GM19351 (cell line): Measurements from ENCODE around the gene PKIB.
"Not testable (repeated sequence)": the region's sequence is repeated elsewhere in the genome, so short reads cannot be mapped to it uniquely, and the experiment has no call there.

ENCODE experiments used
- ATAC-seq: cut with Tn5 transposase; IDR thresholded peaks from one replicate; pipeline ENCODE4 v1.9.1; 2021; ENCODE audit warnings: mild to moderate bottlenecking, moderate library complexity; ENCODE audit not compliant: unreplicated experiment

PKIB gene

DNA sequence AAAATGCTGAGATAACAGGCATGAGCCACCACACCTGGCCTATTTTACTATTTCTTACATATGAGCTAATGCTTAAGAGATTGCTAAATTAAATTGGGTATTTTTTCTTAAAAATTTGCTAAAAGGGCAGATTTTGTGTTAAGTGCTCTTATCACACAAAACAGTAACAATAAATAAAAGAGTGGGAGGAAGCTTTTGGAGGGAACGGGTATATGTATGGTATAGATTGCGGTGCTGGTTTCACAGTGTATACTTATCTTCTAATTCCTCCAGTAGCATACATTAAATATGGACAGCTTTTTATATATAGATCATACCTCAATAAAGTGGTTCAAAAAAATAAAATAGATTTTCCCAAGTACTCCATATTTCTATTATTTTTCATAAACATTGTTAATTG is 129.9 kb downstream of the PKIB start:
- no peak for ATAC-seq

- ATAC-seq, result no peak
Observed at GRCh38 chr6:122740936-122741335, 130.7 kb downstream of the PKIB start.

GRCh38 chr6:122744247-122744646 is 134.0 kb downstream of the PKIB start:
- not testable (repeated sequence) for ATAC-seq

- ATAC-seq, result not testable (repeated sequence)
Observed at GRCh38 chr6:122744856-122745255, 134.7 kb downstream of the PKIB start.

- no peak for ATAC-seq
Observed at GRCh38 chr6:122746688-122747087, 136.5 kb downstream of the PKIB start.

DNA sequence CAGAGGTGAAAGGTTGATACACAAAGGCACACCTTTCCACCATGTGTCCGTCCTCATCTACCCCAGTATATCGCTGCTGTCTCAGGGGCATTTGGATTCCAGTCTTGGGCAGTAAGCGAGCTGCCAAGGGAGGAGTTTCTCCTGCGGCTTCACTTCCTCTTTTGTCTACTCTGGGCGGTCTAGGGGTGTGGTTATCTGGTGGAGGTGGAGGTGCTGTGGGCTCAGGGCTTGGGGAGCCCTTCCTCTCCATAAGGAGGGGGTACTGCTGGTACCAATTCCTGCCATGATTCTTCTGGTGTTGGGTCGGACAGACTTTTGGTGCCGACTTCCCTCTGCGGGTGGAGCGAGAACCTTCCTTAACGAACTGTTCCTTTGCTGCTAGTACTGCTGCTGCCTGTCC is 137.4 kb downstream of the PKIB start:
- peak; percentile 29 for ATAC-seq

GRCh38 chr6:122748945-122749344 is 138.7 kb downstream of the PKIB start:
- ATAC-seq, result not testable (repeated sequence)

DNA sequence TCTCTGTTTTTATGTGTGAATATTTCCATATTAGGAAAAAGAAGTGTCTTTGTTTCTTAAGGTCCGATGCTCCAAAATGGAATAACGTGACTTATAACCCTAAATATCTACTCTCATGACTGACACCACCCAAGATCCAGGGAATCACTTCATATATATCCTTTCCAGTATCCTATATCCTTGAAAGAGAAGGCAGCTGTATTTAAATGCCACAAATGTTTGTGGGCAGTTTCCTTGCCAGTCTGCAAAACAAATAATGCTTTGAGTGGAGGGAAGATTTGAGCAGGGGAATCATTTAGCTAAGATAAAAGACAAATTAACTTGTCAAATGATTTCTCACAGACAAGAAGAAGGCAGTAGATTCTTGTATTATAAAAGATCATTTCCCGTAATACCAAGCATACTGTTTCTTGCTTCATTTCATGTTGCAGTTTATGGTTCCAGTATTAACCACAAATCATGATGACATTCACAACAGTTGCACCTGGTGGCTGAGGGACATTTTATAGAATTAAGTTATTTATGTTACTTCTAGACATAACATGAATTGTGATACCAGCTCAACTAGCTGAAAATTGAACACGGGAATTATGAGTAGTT is 139.3 kb downstream of the PKIB start:
- peak; percentile 23 for ATAC-seq

DNA sequence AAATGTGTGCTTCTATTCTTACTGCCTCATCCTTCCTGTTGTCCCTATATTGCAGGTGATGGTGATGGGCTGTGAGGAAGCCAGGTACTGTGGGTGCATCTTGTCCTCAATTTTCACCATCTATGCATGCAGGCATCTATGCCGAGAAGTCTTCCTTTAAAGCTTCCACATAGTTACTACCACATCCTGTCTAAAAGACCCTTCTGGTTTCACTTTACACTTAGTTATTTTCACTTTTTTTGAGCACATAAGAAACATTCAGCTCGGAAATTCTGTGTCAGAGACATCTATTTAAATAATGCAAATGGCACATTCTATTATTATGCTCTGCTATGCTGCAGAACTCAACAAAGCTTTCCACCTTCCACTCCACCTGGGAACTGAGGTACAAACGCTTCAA is 141.1 kb downstream of the PKIB start:
- peak; percentile 84 for ATAC-seq

GRCh38 chr6:122752459-122752858 is 142.3 kb downstream of the PKIB start:
- ATAC-seq, result peak; percentile 26

DNA sequence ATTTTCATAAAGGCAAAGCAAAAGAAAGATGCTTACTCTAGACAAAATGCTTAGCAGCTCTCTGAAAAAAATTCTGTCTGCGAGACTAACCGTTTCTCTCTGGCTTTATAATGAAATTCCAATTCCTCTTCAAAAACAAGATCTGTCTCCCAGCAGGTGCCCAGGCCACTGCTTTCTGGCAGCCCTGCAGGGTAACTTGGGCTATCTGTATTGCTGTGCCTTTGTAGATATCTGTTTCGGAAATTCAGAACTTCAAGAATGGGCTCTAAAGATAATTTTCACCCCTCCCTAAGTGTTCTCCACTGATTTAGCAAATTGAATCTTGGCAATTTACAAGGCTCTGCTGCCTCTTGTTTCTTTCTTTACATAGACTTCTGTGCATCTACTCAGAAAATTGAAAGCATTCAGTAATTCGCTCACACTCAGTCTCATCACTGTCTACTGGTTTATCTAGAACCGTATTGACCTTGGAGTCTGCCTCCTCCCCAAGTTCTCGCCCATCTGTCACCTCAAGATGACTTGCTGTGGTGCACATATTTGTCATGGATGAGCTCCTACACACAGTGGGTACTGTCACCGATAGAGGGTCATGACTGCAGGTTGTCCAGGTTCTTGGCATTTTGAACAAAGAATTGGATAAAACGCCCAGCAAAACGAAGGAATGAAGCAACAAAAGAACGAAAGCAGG is 142.9 kb downstream of the PKIB start:
- no peak for ATAC-seq

DNA sequence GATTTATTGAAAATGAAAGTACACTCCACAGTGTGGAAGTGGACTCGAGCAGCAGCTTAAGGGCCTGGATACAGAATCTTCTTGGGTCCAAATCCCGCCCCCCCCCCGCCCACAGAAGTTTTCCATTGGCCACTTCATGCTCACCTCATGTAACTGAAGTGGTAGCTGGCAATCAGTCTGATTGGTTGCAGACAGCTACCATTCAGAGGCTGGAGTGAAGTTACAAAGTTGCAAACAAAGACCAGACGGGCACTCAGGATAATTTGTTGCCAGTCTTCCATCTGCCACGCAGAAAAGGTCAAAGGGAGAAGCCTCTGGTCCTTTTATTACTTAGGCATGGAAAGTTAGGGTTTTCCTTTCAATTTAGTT is 143.5 kb downstream of the PKIB start:
- no peak for ATAC-seq

GRCh38 chr6:122754191-122754731 is 144.1 kb downstream of the PKIB start:
- ATAC-seq, result no peak

- ATAC-seq, result no peak
Observed at GRCh38 chr6:122755901-122756300, 145.7 kb downstream of the PKIB start.

DNA sequence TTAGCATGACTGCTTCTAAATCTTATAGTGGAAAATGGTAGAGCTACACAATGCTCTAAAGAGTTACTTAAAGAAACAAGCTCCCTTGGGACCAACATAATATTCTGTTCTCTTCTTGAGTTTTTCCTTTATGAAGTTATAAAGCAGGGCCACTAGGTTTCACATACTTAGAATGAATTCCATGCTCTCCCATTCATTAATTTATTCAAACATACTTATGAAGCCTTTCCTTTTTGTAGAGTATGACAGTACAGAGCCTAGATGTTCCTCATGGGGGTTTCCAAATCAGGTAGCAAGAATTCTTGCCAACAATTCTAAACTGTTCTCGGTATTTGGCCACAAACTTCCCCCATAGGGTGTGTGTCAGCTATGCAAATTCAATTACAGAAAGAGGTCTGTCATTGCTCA is 148.7 kb downstream of the PKIB start:
- ATAC-seq, result peak; percentile 99

- no peak for ATAC-seq
Observed at GRCh38 chr6:122760330-122760729, 150.1 kb downstream of the PKIB start.

DNA sequence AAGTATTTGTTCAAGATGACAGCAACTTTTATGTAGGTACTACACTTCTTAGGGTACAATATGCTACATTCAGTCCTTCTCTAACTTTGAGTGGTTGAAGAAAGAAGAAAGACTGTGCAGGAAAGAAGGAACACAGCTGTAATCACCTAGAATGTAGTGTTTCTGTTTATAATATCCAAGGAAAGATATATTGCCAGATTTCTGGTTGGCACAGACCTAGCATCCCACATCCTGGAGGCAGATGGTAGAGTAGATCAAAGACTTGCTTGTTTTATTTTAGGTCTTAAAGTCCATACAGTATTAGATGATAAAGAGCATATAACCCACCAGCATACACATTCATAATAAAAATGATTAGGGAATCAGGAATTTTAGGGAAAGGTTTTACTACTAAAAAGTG is 156.1 kb downstream of the PKIB start:
- ATAC-seq, result no peak

- ATAC-seq, result no peak
Observed at GRCh38 chr6:122770835-122771601, 160.8 kb downstream of the PKIB start.

GRCh38 chr6:122772724-122773415 is 162.7 kb downstream of the PKIB start:
- ATAC-seq, result no peak
